Body of pancreas (tissue), 4 donors: Measurements from ENCODE around the gene UNCX. TPM values are rescaled to one million over a fixed set of nuclear protein-coding genes. Genes with fewer than 3 reads are reported as not detected.

Experiments used
- ATAC-seq: fragments of 150-250 bp; one replicate; pipeline ENCODE4 v1.9.1; 2016
- DNase-seq, 4 donors: peaks; one replicate each; pipeline ENCODE4 v3.0.0-alpha.2; 2019
- H3K27ac ChIP-seq, 4 donors: fragments of 200-600 bp; sonication (generic); 1 replicate in 3 of 4; 2 replicates in 1 of 4; pipeline versions ENCODE4 v1.5.1 to v1.6.1; 2016 to 2019; ENCODE audit warnings: mild to moderate bottlenecking in 1 of 4, mixed read lengths in 1 of 4, moderate library complexity in 1 of 4
- H3K27me3 ChIP-seq, 2 donors: fragments of 200-600 bp; sonication (generic); one replicate each; pipeline ENCODE4 v1.6.0; 2016; ENCODE audit warnings: mild to moderate bottlenecking in 1 of 2
- H3K36me3 ChIP-seq, 2 donors: fragments of 200-600 bp; sonication (generic); replicated peaks in 1 of 2; 2 replicates each; pipeline ENCODE4 v1.5.1; 2016; ENCODE audit warnings: low read depth in 2 of 2; ENCODE audit not compliant: insufficient read depth in 1 of 2
- H3K4me1 ChIP-seq: fragments of 200-600 bp; sonication (generic); one replicate; pipeline ENCODE4 v1.6.0; 2016
- H3K4me3 ChIP-seq, 2 donors: fragments of 200-600 bp; sonication (generic); 1 replicate in 1 of 2; 2 replicates in 1 of 2; pipeline ENCODE4 v1.5.1; 2016 to 2019
- H3K9me3 ChIP-seq, 3 donors: fragments of 200-600 bp; sonication (generic); 1 replicate in 2 of 3; 2 replicates in 1 of 3; pipeline ENCODE4 v1.5.1; 2016
- POLR2A ChIP-seq, 3 donors: fragments of 450-650 bp; IDR thresholded peaks; one replicate each; pipeline ENCODE4 v1.6.1; 2016; ENCODE audit warnings: antibody characterized with exemption in 3 of 3, mild to moderate bottlenecking in 2 of 3
- WGBS, 2 donors: methylation state at CpG; one replicate each; pipeline ENCODE4 v1.1.5; 2017; 5-methylcytosine and 5-hydroxymethylcytosine counted together
- intact Hi-C: fragments of 100-400 bp; cut with DNase I; formaldehyde crosslinking; loops from one replicate; pipeline ENCODE4 v1.15.1; 2023
- total RNA-seq, 2 donors: library from RNA; depleted of rRNA; stranded (reverse); fragments of >200 nt; gene quantifications; one replicate each; pipeline ENCODE4 v1.1.0, GENCODE V29; 2016
- TF ChIP-seq, protein P1 (sequence below), 7 experiments: fragments of 450-650 bp in 4 of 7; fragments of 200-600 bp in 3 of 7; sonication (generic) in 3 of 7; IDR thresholded peaks; one replicate each; pipeline ENCODE4 v1.5.1; 2016 to 2019; ENCODE audit warnings: antibody characterized with exemption in 7 of 7

The UNCX gene
- total RNA-seq, 2 donors from 2014 or later: not detected

- WGBS, 2 donors: 58 to 74% methylated on average over 4 to 9 of the region's 18 CpGs
- H3K4me3 ChIP-seq: no peak overlapping the region
- H3K27ac ChIP-seq: no peak overlapping the region
- ATAC-seq (no peak), DNase-seq (no peak)
- H3K27me3 ChIP-seq: peaks cover 0 to 2% of the 10 kb centered on the region in 2 donors
- H3K4me1 ChIP-seq: no peaks in the 10 kb centered on the region
- no peaks in the 10 kb centered on the region for H3K36me3 ChIP-seq
- H3K9me3 ChIP-seq: no peaks in the 10 kb centered on the region
- intact Hi-C loops: no loop called here
- no peak for TF ChIP-seq POLR2A (IDR thresholded peaks at IDR 0.05)
- TF ChIP-seq, protein P1, sequence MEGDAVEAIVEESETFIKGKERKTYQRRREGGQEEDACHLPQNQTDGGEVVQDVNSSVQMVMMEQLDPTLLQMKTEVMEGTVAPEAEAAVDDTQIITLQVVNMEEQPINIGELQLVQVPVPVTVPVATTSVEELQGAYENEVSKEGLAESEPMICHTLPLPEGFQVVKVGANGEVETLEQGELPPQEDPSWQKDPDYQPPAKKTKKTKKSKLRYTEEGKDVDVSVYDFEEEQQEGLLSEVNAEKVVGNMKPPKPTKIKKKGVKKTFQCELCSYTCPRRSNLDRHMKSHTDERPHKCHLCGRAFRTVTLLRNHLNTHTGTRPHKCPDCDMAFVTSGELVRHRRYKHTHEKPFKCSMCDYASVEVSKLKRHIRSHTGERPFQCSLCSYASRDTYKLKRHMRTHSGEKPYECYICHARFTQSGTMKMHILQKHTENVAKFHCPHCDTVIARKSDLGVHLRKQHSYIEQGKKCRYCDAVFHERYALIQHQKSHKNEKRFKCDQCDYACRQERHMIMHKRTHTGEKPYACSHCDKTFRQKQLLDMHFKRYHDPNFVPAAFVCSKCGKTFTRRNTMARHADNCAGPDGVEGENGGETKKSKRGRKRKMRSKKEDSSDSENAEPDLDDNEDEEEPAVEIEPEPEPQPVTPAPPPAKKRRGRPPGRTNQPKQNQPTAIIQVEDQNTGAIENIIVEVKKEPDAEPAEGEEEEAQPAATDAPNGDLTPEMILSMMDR (IDR thresholded peaks at IDR 0.05): no peak
Observed at GRCh38 chr7:1274876-1275375, 42.3 kb downstream of the UNCX start.

- no peaks in the 10 kb centered on the region for H3K4me1 ChIP-seq
- intact Hi-C loops: no loop called here
- no peaks in the 10 kb centered on the region for H3K36me3 ChIP-seq
- no peaks in the 10 kb centered on the region for H3K9me3 ChIP-seq
- H3K27ac ChIP-seq: no peak overlapping the region
- no peaks in the 10 kb centered on the region for H3K27me3 ChIP-seq
- DNase-seq (no peak), ATAC-seq (no peak)
- H3K4me3 ChIP-seq: no peak overlapping the region
- TF ChIP-seq POLR2A (IDR thresholded peaks at IDR 0.05): no peak
- TF ChIP-seq, protein P1 (IDR thresholded peaks at IDR 0.05): no peak
- 44 to 67% methylated on average over 39 to 56 of the region's 61 CpGs for WGBS, 2 donors
Observed at GRCh38 chr7:1275451-1276381, 43.0 kb downstream of the UNCX start.

DNA sequence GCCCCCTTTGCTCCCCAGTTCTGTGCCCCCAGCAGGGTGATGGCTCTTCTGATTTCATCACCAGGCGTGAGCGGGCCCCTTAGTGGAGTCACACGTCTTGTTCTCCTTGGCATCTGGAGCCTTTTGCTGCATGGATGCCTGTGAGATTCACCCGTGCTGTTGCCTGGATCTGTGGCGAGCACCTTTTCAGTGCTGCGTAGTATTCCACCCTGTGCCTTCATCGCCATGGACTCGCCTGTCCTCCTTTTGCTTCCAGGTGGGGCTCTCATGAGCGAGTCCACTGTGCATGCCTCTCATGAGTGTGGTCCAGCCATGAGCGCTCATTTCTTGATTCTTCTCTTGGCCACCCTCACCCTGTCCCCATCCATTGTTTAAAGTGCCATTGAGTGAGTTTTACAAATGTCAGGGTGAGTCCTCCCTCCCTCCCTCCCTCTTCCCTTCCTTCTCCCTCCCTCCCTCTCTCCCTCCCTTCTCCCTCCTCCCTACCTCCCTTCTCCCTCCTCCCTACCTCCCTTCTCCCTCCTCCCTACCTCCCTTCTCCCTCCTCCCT is 44.0 kb downstream of the UNCX start:
- no peak overlapping the region for H3K4me3 ChIP-seq
- intact Hi-C loops: no loop called here
- H3K27me3 ChIP-seq: no peaks in the 10 kb centered on the region
- ATAC-seq (no peak), DNase-seq (no peak)
- 81 to 83% methylated on average over 10 of the region's 10 CpGs for WGBS, 2 donors
- no peak overlapping the region for H3K27ac ChIP-seq
- TF ChIP-seq, protein P1 (IDR thresholded peaks at IDR 0.05): no peak
- no peak for TF ChIP-seq POLR2A (IDR thresholded peaks at IDR 0.05)
- no peaks in the 10 kb centered on the region for H3K4me1 ChIP-seq
- no peaks in the 10 kb centered on the region for H3K36me3 ChIP-seq
- H3K9me3 ChIP-seq: no peaks in the 10 kb centered on the region

DNA sequence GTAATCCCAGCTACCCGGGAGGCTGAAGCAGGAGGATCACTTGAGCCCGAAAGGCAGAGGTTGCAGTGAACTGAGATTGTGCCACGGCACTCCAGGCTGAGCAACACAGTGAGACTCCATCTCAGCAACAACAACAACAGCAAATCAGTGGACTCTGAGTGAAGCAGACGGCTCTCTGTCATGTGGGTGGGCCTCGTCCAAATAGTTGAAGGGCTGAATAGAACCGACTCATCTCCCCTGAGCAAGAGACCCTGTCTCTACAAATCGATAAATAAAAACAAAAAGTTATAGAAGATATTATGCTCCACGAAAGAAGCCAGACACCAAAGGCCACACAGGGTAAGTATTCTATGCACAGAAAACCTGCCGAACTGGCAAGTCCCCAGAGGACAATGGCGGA is 45.9 kb downstream of the UNCX start:
- ATAC-seq: no peak
- no peak for TF ChIP-seq POLR2A (IDR thresholded peaks at IDR 0.05)
- TF ChIP-seq, protein P1 (IDR thresholded peaks at IDR 0.05): no peak
- H3K36me3 ChIP-seq: no peaks in the 10 kb centered on the region
- no peak for DNase-seq
- H3K4me3 ChIP-seq: no peak overlapping the region
- H3K9me3 ChIP-seq: no peaks in the 10 kb centered on the region
- no peaks in the 10 kb centered on the region for H3K27me3 ChIP-seq
- intact Hi-C loops: no loop called here
- WGBS, 2 donors: 84 to 85% methylated on average over 8 to 10 of the region's 10 CpGs
- no peaks in the 10 kb centered on the region for H3K4me1 ChIP-seq
- no peak overlapping the region for H3K27ac ChIP-seq
